H1 (cell line): ENCODE data around the gene SCYL2. TPM values are rescaled to one million over a fixed set of nuclear protein-coding genes. Genes with fewer than 3 reads are reported as not detected.

ENCODE experiments used
- CTCF ChIA-PET: fragments of 300-600 bp; sonication (Branson Sonifier 250); formaldehyde crosslinking; loops from one replicate; lab custom pipeline; 2021; ENCODE audit not compliant: partially characterized antibody; lab: Charles Lee
- POLR2A ChIA-PET: fragments of 300-600 bp; sonication (Branson Sonifier 250); formaldehyde crosslinking; loops from one replicate; lab custom pipeline; 2021; ENCODE audit warnings: inconsistent platforms; ENCODE audit not compliant: partially characterized antibody; lab: Charles Lee
- DNase-seq, 2 experiments: peaks; one replicate each; pipeline versions ENCODE4 v3.0.0 to v3.0.0-alpha.2; 2010 to 2022; ENCODE audit warnings: low spot score in 2 of 2, low read depth in 1 of 2, mixed read lengths in 1 of 2
- FAIRE-seq: peaks from 2 replicates; lab custom pipeline; 2011; peaks lifted over from hg19 to GRCh38; lab: Jason Lieb, UNC
- H2AFZ ChIP-seq: 2 replicates; pipeline ENCODE4 v1.8.1; 2012; ENCODE audit warnings: low read length, inconsistent platforms
- H2AK5ac ChIP-seq: 2 replicates; pipeline ENCODE4 v1.6.1; 2013; ENCODE audit warnings: low read depth, low read length
- H2BK120ac ChIP-seq: replicated peaks from 2 replicates; pipeline ENCODE3; 2013; ENCODE audit warnings: low read depth, low read length, inconsistent platforms
- H2BK12ac ChIP-seq: 2 replicates; pipeline ENCODE4 v1.6.1; 2013; ENCODE audit warnings: low read depth, low read length
- H2BK15ac ChIP-seq: 2 replicates; pipeline ENCODE4 v1.6.1; 2013; ENCODE audit warnings: low read length
- H2BK20ac ChIP-seq: 2 replicates; pipeline ENCODE4 v1.6.1; 2013; ENCODE audit warnings: low read length
- H2BK5ac ChIP-seq: 2 replicates; pipeline ENCODE4 v1.6.1; 2013; ENCODE audit warnings: low read depth, low read length
- H3K14ac ChIP-seq: 2 replicates; pipeline ENCODE4 v1.6.1; 2013; ENCODE audit warnings: inconsistent platforms; ENCODE audit not compliant: insufficient read length
- H3K18ac ChIP-seq: 2 replicates; pipeline ENCODE4 v1.6.1; 2013; ENCODE audit warnings: low read length; ENCODE audit errors: extremely low read depth
- H3K23ac ChIP-seq: 2 replicates; pipeline ENCODE4 v1.6.1; 2013; ENCODE audit warnings: inconsistent platforms; ENCODE audit not compliant: insufficient read length
- H3K23me2 ChIP-seq: 2 replicates; pipeline ENCODE4 v1.6.1; 2013; ENCODE audit warnings: low read depth, low read length
- H3K27ac ChIP-seq: 2 replicates; pipeline ENCODE4 v1.6.1; 2011; ENCODE audit warnings: low read depth, low read length, inconsistent platforms
- H3K27me3 ChIP-seq, 4 experiments: replicated peaks in 1 of 4; 1 replicate in 1 of 4; 2 replicates in 3 of 4; pipeline versions ENCODE4 v1.6.1 to v1.8.1; 2011 to 2013; ENCODE audit warnings: low read length in 3 of 4, mild to moderate bottlenecking in 3 of 4, inconsistent platforms in 2 of 4, mixed read lengths in 2 of 4, moderate library complexity in 1 of 4; ENCODE audit not compliant: control insufficient read depth in 3 of 4, insufficient read depth in 3 of 4; ENCODE audit errors: extremely low read depth in 1 of 4
- H3K36me3 ChIP-seq, 4 experiments: 2 replicates each; pipeline versions ENCODE4 v1.6.1 to v1.8.1; 2011 to 2013; ENCODE audit warnings: mild to moderate bottlenecking in 4 of 4, low read length in 3 of 4, moderate library complexity in 2 of 4, control low read depth in 1 of 4, inconsistent platforms in 1 of 4; ENCODE audit not compliant: insufficient read depth in 4 of 4, control insufficient read depth in 2 of 4
- H3K4ac ChIP-seq: replicated peaks from 2 replicates; pipeline ENCODE3; 2013; ENCODE audit warnings: low read length, low read depth, mixed read lengths, inconsistent platforms; ENCODE audit not compliant: insufficient read length
- H3K4me1 ChIP-seq, 4 experiments: replicated peaks in 1 of 4; 1 replicate in 1 of 4; 2 replicates in 3 of 4; pipeline versions ENCODE4 v1.6.1 to v1.8.1; 2011 to 2013; ENCODE audit warnings: low read length in 3 of 4, inconsistent platforms in 2 of 4, mixed read lengths in 1 of 4; ENCODE audit not compliant: insufficient read depth in 4 of 4, control insufficient read depth in 3 of 4
- H3K4me2 ChIP-seq, 2 experiments: 2 replicates each; pipeline versions ENCODE4 v1.6.1 to v1.8.1; 2011 to 2013; ENCODE audit warnings: low read depth in 2 of 2, low read length in 2 of 2, control low read depth in 1 of 2, inconsistent platforms in 1 of 2, mild to moderate bottlenecking in 1 of 2; ENCODE audit not compliant: insufficient read depth in 1 of 2
- H3K4me3 ChIP-seq, 4 experiments: fragments of 200-600, 300-600 bp in 1 of 4; sonication (generic), shearing (Covaris generic), sonication (Bioruptor Twin) in 1 of 4; 2 replicates each; pipeline versions ENCODE4 v1.5.1 to v1.8.1; 2011 to 2016; ENCODE audit warnings: low read length in 4 of 4, low read depth in 3 of 4, control low read depth in 2 of 4, inconsistent platforms in 2 of 4, mild to moderate bottlenecking in 2 of 4, mixed read lengths in 1 of 4, moderate library complexity in 1 of 4; ENCODE audit not compliant: insufficient read depth in 2 of 4; ENCODE audit errors: extremely low read depth in 1 of 4
- H3K56ac ChIP-seq: replicated peaks from 2 replicates; pipeline ENCODE3; 2013; ENCODE audit warnings: low read depth, mild to moderate bottlenecking, mixed read lengths, low read length, inconsistent platforms; ENCODE audit not compliant: insufficient read length
- H3K79me1 ChIP-seq: 2 replicates; pipeline ENCODE4 v1.6.1; 2013; ENCODE audit warnings: low read depth, low read length, control low read depth
- H3K79me2 ChIP-seq, 2 experiments: 2 replicates each; pipeline versions ENCODE4 v1.6.1 to v1.8.1; 2012 to 2013; ENCODE audit warnings: low read length in 2 of 2, mild to moderate bottlenecking in 2 of 2, inconsistent platforms in 1 of 2; ENCODE audit not compliant: insufficient read depth in 2 of 2, control insufficient read depth in 1 of 2
- H3K9ac ChIP-seq, 4 experiments: replicated peaks in 1 of 4; 1 replicate in 1 of 4; 2 replicates in 3 of 4; pipeline versions ENCODE4 v1.6.1 to v1.8.1; 2011 to 2013; ENCODE audit warnings: low read depth in 3 of 4, low read length in 3 of 4, control low read depth in 2 of 4, mild to moderate bottlenecking in 2 of 4, moderate library complexity in 2 of 4, inconsistent platforms in 1 of 4; ENCODE audit errors: extremely low read depth in 1 of 4
- H3K9me3 ChIP-seq, 2 experiments: 2 replicates each; pipeline versions ENCODE4 v1.6.1 to v1.8.1; 2012 to 2013; ENCODE audit warnings: mild to moderate bottlenecking in 2 of 2, moderate library complexity in 2 of 2, control low read depth in 1 of 2, inconsistent platforms in 1 of 2, low read depth in 1 of 2, low read length in 1 of 2, mixed read lengths in 1 of 2; ENCODE audit not compliant: insufficient read depth in 2 of 2
- H4K20me1 ChIP-seq, 2 experiments: replicated peaks in 1 of 2; 2 replicates each; pipeline versions ENCODE3 to v1.8.1; 2011 to 2013; ENCODE audit warnings: inconsistent platforms in 2 of 2, low read length in 2 of 2, mild to moderate bottlenecking in 1 of 2; ENCODE audit not compliant: insufficient read depth in 2 of 2, control insufficient read depth in 1 of 2
- H4K5ac ChIP-seq: 2 replicates; pipeline ENCODE4 v1.6.1; 2013; ENCODE audit warnings: low read length, low read depth, mixed read lengths, inconsistent platforms; ENCODE audit not compliant: insufficient read length
- H4K8ac ChIP-seq: 2 replicates; pipeline ENCODE4 v1.8.0; 2013; ENCODE audit warnings: mild to moderate bottlenecking, moderate library complexity, low read length, inconsistent platforms; ENCODE audit not compliant: insufficient read depth; ENCODE audit errors: extremely low read depth
- H4K91ac ChIP-seq: replicated peaks from 2 replicates; pipeline ENCODE3; 2013; ENCODE audit warnings: low read length, mixed read lengths, inconsistent platforms; ENCODE audit not compliant: insufficient read length
- BRCA1 ChIP-seq: IDR thresholded peaks from 2 replicates; pipeline ENCODE4 v1.6.1; 2012; ENCODE audit warnings: low read depth, low read length, improper control_type of control experiment
- CTBP2 ChIP-seq: IDR thresholded peaks from 2 replicates; pipeline ENCODE4 v1.7.0; 2011; ENCODE audit warnings: borderline replicate concordance, mild to moderate bottlenecking, moderate library complexity, mixed read lengths, low read length; ENCODE audit not compliant: insufficient read depth, insufficient read length
- KDM1A ChIP-seq: fragments of 200-600, 300-600 bp; sonication (generic); IDR thresholded peaks from 2 replicates; pipeline ENCODE4 v1.7.1; 2016; ENCODE audit warnings: mild to moderate bottlenecking, low read length, borderline replicate concordance
- POLR2AphosphoS5 ChIP-seq: IDR thresholded peaks from 2 replicates; pipeline ENCODE4 v1.6.1; 2011; ENCODE audit warnings: low read depth, low read length
- POU5F1 ChIP-seq: IDR thresholded peaks from 2 replicates; pipeline ENCODE4 v1.6.1; 2011; ENCODE audit warnings: low read depth, mild to moderate bottlenecking, low read length, moderate library complexity
- RAD21 ChIP-seq, 2 experiments: IDR thresholded peaks in 1 of 2; conservative IDR thresholded peaks in 1 of 2; 2 replicates each; pipeline ENCODE4 v1.6.1; 2011; ENCODE audit warnings: low read depth in 2 of 2, low read length in 2 of 2, improper control_type of control experiment in 1 of 2, inconsistent platforms in 1 of 2, mild to moderate bottlenecking in 1 of 2, moderate library complexity in 1 of 2
- SAP30 ChIP-seq: fragments of 300-600 bp; sonication (generic); IDR thresholded peaks from 2 replicates; pipeline ENCODE4 v1.7.1; 2012; ENCODE audit warnings: low read length, moderate library complexity, mild to moderate bottlenecking, inconsistent platforms; ENCODE audit not compliant: insufficient read depth, insufficient replicate concordance
- SP2 ChIP-seq: IDR thresholded peaks from 2 replicates; pipeline ENCODE4 v1.6.1; 2012; ENCODE audit warnings: mild to moderate bottlenecking, low read length, inconsistent platforms
- TAF7 ChIP-seq: optimal IDR thresholded peaks from 2 replicates; pipeline ENCODE3; 2011; ENCODE audit warnings: low read depth, mild to moderate bottlenecking, inconsistent platforms, low read length, moderate library complexity, borderline replicate concordance
- TBP ChIP-seq: IDR thresholded peaks from 2 replicates; pipeline ENCODE4 v1.6.1; 2011; ENCODE audit warnings: low read depth, low read length, improper control_type of control experiment
- YY1 ChIP-seq: IDR thresholded peaks from 2 replicates; pipeline ENCODE4 v1.6.1; 2011; ENCODE audit warnings: low read depth, mild to moderate bottlenecking, low read length
- ZNF274 ChIP-seq: IDR thresholded peaks from 2 replicates; pipeline ENCODE4 v1.7.0; 2012; ENCODE audit warnings: low read length, borderline replicate concordance; ENCODE audit errors: extremely low read depth
- WGBS, 2 experiments: shearing (Covaris generic) in 1 of 2; methylation state at CpG; one replicate each; pipeline versions ENCODE4 v1.1.6 to v1.1.7; 2013 to 2015; ENCODE audit warnings: low lambda C conversion rate in 2 of 2, mixed read lengths in 2 of 2, inconsistent platforms in 1 of 2, low coverage in 1 of 2, missing lambda C conversion rate in 1 of 2; ENCODE audit not compliant: insufficient replicate concordance in 2 of 2, insufficient coverage in 1 of 2, insufficient read length in 1 of 2; ENCODE audit errors: extremely low coverage in 1 of 2, missing lambda C conversion rate in 1 of 2; 5-methylcytosine and 5-hydroxymethylcytosine counted together
- polyA plus RNA-seq, 7 experiments: library from polyadenylated mRNA; depleted of rRNA in 3 of 7; stranded (reverse) in 5 of 7; unstranded in 2 of 7; fragments of >200 nt in 5 of 7; fragments of 200-250 nt in 2 of 7; gene quantifications; 1 replicate in 5 of 7; 2 replicates in 1 of 7; 4 replicates in 1 of 7; pipeline versions ENCODE4 v1.2.1 to v1.2.3, GENCODE V29; 2011 to 2013; ENCODE audit warnings: missing spikeins in 2 of 7, mixed read lengths in 2 of 7
- total RNA-seq: library from RNA; stranded (reverse); fragmentation: NEBNext Ultra II Directional; extraction: Animal tissue kit (Norgen Biotek cat#: 25700); gene quantifications from 2 replicates; pipeline ENCODE4 v1.2.1, GENCODE V29; 2021

The SCYL2 gene
- total and polyA plus RNA-seq, 2 of the 8 experiments (the other 6 are each of a cell fraction or from before 2014, with no cell fraction given), result 8.9 to 48.7 TPM

- H4K20me1 ChIP-seq, result peaks cover 0 to 7% of the 10 kb centered on the region in 2 experiments
- no peak overlapping the region for H3K56ac ChIP-seq
- H3K4me3 ChIP-seq, result peak overlapping the region in 2 of 4 experiments; percentile 1 to 84; a peak in 3 of 8 replicates
- H4K8ac ChIP-seq, result no peak overlapping the region
- peak overlapping the region; percentile 79 to 84 for H3K4me2 ChIP-seq
- H2AFZ ChIP-seq, result no peak overlapping the region
- H3K18ac ChIP-seq, result no peak overlapping the region
- H3K9me3 ChIP-seq, result no peaks in the 10 kb centered on the region
- no peak overlapping the region for H2BK120ac ChIP-seq
- no peaks in the 10 kb centered on the region for H3K27me3 ChIP-seq
- no peak overlapping the region for H4K91ac ChIP-seq
- H3K23me2 ChIP-seq, result 0 out of 2 replicates have a peak, but pooled peaks cover 4% of the 10 kb centered on the region
- no peak overlapping the region for H3K14ac ChIP-seq
- peaks cover 0 to 9% (median 3%) of the 10 kb centered on the region in 4 experiments; a peak in 4 of 7 replicates for H3K4me1 ChIP-seq
- H3K27ac ChIP-seq, result no peak overlapping the region; the same call in 1 of the 2 replicates
- no peaks in the 10 kb centered on the region for H3K36me3 ChIP-seq
- H4K5ac ChIP-seq, result no peak overlapping the region
- no peak overlapping the region for H2BK5ac ChIP-seq
- no peak overlapping the region for H2BK20ac ChIP-seq
- WGBS, 2 experiments, result 59% methylated on average over 5 of the region's 5 CpGs; no CpG with 5 or more reads in 1 of the 2 experiments
- no peak overlapping the region for H2BK15ac ChIP-seq
- H3K79me2 ChIP-seq, result peaks cover 0 to 64% of the 10 kb centered on the region in 2 experiments; a peak in 3 of 4 replicates
- DNase-seq (no peak), FAIRE-seq (no peak)
- H2AK5ac ChIP-seq, result no peak overlapping the region
- CTCF ChIA-PET, result interaction anchor here (0.6 kb wide), 1 partner anchor 16 kb away, joined by 5 read pairs; no protein-coding TSS in a partner anchor
- H3K23ac ChIP-seq, result no peak overlapping the region
- no peak overlapping the region for H2BK12ac ChIP-seq
- no peak overlapping the region for H3K4ac ChIP-seq
- POLR2A ChIA-PET, result no interaction called here
- peak overlapping the region in 1 of 4 experiments; percentile 43; a peak in 1 of 7 replicates for H3K9ac ChIP-seq
- H3K79me1 ChIP-seq, result no peaks in the 10 kb centered on the region
- TF ChIP-seq POLR2AphosphoS5 (no peak), POU5F1 (no peak), TAF7 (no peak), ZNF274 (no peak), TBP (no peak), YY1 (no peak), BRCA1 (no peak), RAD21 (IDR thresholded peaks at IDR 0.05 in 1 of 2, conservative IDR thresholded peaks at IDR 0.05 in 1 of 2; ENCODE audit: low read depth in 2 of 2, low read length in 2 of 2) (no peak), SAP30 (no peak), KDM1A (no peak), SP2 (no peak), CTBP2 (no peak)
Measured at GRCh38 chr12:100268835-100269564, 2.0 kb downstream of the SCYL2 start.
